Measurements from ENCODE around the gene NFXL1.

The NFXL1 gene

DNA sequence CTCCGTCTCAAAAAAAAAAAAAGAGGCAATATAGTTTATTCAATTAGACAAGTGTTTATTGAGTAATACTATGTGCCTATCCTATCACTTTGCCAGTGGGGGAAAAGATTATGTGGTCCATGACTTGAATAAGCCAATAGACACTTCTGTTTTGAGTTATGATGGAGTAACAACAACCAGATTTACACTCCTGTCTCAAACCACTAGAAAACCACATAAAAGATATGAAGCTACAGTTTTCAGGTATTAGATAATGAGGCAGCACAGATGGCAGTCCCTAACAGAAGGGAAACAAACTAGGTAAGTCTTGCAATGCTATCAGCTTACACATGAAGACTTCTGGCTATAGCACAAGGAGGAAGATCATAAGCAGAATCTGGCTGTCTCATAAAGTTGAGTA is 22.5 kb downstream of the NFXL1 start:
- in situ Hi-C loops (cut with MboI; ENCODE audit: low sequenced_read_pairs): no loop called here

- in situ Hi-C loops (cut with MboI; ENCODE audit: low sequenced_read_pairs): no loop called here
These were observed 32.2 kb downstream of the NFXL1 start for GRCh38 chr4:47882228-47882627.

- in situ Hi-C loops (cut with MboI; ENCODE audit: low sequenced_read_pairs): no loop called here
These were observed 34.9 kb downstream of the NFXL1 start for GRCh38 chr4:47879458-47879857.

DNA sequence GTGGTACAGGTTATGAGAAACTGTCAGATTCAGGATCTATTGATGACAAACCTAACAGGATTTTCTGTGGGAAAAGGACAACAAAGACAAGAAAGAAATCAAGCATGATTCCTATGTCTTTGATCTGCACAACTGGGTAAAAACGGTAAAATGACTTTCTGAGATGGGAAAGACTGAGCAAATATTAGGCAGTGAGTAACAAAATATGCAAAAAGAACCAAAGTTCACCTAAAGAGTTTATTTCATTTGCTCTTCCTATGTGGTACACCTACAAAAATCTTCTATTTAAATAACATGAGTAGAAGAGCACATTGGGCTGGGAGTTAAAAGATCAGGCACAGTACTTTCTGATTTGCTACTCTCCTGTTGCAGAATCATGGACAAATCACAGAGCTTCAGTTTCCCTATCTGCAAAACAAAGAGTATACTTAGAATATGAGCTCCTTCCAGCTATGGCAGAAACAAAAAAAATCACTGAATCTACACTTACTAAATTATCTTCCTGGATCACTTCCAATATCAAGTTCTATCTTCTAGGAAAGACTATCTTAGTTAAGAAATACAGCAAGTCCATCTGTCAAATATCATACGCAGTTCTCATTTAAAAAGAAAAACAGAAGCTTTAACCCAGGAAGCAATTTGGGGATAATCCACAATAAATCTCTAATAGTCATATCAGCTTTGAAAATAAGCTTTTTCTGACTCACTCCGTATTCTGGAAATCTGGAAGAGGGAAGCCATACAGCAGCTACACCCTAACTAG is 37.4 kb downstream of the NFXL1 start:
- in situ Hi-C loops (cut with MboI; ENCODE audit: low sequenced_read_pairs): no loop called here

DNA sequence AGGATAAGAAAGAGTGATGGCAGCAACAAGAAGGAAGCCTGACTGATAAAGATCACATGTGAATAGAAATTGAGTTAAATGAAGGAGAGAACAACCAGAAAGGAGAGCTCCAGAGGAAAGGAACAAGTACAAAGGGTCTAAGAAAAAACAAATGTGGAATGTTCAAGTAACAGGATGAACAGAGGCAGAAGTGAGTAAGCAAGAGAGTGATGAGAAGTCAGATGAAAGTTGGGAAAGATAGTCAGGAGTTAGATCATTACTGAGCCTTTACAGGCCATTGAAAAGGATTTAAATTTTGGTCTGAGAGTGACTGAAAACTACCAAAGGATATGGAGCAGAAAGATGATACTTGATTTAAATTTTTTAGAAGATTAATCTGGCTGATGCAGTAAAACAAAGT is 38.1 kb downstream of the NFXL1 start:
- in situ Hi-C loops (cut with MboI; ENCODE audit: low sequenced_read_pairs): no loop called here

DNA sequence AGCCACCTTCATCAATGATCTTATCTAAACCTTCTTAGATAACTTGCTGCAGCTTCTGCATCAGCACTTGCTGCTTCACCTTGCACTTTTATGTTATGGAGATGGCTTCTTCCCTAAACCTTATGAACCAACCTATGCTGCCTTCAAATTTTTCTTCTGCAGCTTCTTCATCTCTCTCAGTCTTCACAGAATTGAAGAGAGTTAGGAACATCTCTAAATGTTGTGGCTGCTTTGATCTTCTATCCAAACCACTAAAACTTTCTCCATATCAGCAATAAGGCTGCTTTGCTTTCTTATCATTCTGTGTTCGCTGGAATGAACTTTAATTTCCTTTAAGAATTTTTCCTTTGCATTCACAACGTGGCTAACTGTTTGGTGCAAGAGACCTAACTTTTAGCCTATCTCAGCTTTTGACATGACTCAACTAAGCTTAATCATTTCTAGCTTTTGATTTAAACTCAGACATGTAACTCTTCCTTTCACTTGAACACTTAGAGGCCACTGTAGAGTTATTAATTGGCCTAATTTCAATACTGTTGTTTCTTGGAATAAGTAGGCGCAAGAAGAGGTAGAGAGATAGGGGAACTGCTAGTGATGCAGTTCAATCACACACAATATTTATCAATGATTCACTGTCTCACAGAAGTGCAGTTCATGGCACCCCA is 40.4 kb downstream of the NFXL1 start:
- in situ Hi-C loops (cut with MboI; ENCODE audit: low sequenced_read_pairs): no loop called here

- in situ Hi-C loops (cut with MboI; ENCODE audit: low sequenced_read_pairs): no loop called here
These were observed 50.9 kb downstream of the NFXL1 start for GRCh38 chr4:47863486-47863885.

DNA sequence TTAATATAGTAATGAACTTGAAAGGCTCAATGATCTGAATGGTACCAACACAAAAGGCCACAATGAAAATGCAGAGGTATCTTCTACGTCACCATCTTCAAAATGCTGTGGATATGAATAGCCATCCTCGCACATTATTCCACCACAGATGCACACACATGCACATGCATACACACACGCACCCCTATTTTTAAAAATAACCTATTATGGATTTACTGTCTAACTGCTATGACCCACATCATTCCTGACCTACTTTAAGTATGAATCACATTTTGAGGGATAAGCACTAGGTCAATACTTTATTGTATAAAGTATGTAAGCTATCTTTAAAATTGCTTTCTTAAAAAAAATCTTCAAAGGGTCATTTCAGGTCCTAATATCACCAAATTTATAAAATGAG is 52.1 kb downstream of the NFXL1 start:
- in situ Hi-C loops (cut with MboI; ENCODE audit: low sequenced_read_pairs): no loop called here

DNA sequence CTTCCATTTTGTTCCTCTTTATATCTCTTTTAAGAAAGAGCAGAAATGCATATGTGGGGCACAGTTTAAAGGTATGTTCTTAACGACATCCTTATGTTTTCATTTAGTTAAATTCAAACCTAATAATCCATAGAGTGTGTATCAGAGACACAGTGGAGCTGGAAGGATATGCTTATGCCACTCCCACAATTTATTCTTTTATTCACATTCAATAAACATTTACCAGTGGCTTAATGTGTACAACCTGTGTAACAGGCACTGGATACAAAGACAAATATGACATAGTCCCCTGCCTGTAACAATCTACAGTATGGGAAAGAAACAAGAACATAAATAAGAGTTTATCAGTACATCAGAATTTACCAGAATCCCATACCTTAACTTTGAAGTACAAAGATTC is 54.1 kb downstream of the NFXL1 start:
- in situ Hi-C loops (cut with MboI; ENCODE audit: low sequenced_read_pairs): no loop called here

GRCh38 chr4:47858006-47858405 is 56.4 kb downstream of the NFXL1 start:
- in situ Hi-C loops (cut with MboI; ENCODE audit: low sequenced_read_pairs): no loop called here

GRCh38 chr4:47856713-47857112 is 57.7 kb downstream of the NFXL1 start:
- in situ Hi-C loops (cut with MboI; ENCODE audit: low sequenced_read_pairs): no loop called here

DNA sequence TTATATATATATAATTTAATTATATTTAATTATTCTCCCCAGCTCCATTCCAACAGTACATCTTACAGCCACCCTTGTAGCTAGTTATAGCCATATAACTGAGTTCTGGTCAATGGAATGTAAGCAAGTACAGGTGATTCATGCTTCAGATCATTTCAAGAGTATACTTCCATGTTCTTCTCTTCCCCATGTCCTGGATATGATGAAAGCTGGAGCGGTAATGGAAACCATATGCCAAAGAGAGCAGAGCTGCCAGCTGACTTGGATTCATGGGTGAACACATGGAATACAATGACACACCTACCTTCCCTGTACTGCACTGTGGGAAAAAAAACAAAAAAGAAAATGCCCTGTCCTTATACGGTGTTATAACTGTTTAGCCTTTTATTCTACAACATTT is 59.0 kb downstream of the NFXL1 start:
- in situ Hi-C loops (cut with MboI; ENCODE audit: low sequenced_read_pairs): no loop called here

- in situ Hi-C loops (cut with MboI; ENCODE audit: low sequenced_read_pairs): no loop called here
These were observed 62.2 kb downstream of the NFXL1 start for GRCh38 chr4:47852136-47852535.

GRCh38 chr4:47849466-47849865 is 64.9 kb downstream of the NFXL1 start:
- in situ Hi-C loops (cut with MboI; ENCODE audit: low sequenced_read_pairs): no loop called here

DNA sequence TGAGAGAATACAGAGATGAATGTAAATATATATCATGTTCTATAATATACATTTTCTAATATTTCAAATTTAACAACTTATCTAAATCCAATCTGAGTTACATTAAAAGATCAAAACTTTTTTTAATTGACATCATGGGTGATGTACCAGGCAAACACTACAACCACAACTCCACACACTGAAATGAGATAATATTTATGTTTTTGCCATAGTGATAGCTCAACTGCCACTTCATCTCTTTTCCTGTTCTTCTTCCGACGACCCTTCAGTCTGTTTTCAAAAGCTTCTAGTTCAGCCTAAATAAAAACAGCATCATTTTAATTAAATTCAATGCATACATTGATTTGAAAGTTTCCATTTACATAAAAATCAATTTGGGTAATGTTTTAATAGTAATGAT is 66.3 kb downstream of the NFXL1 start:
- in situ Hi-C loops (cut with MboI; ENCODE audit: low sequenced_read_pairs): no loop called here

GRCh38 chr4:47842985-47843384 is 71.4 kb downstream of the NFXL1 start:
- in situ Hi-C loops (cut with MboI; ENCODE audit: low sequenced_read_pairs): no loop called here

DNA sequence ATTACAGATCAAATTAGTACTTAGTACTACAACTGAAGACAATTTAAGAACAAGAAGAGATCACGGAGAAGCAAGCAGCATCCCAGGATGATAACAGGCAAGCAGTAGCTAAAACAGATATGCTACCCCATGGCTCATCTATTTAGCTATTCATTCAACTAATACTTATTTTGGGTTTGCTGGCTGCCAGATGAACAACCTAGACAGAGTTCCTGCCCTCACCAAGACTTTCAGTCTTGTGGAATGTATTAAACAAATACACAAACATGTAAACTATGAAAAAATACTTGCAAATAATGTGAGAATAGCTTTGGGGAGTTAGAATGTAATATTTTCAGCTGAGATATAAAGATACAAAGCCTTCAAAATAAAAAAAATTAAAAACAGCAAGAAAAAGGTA is 74.1 kb downstream of the NFXL1 start:
- in situ Hi-C loops (cut with MboI; ENCODE audit: low sequenced_read_pairs): no loop called here

- in situ Hi-C loops (cut with MboI; ENCODE audit: low sequenced_read_pairs): no loop called here
These were observed 75.1 kb downstream of the NFXL1 start for GRCh38 chr4:47839259-47839658.

DNA sequence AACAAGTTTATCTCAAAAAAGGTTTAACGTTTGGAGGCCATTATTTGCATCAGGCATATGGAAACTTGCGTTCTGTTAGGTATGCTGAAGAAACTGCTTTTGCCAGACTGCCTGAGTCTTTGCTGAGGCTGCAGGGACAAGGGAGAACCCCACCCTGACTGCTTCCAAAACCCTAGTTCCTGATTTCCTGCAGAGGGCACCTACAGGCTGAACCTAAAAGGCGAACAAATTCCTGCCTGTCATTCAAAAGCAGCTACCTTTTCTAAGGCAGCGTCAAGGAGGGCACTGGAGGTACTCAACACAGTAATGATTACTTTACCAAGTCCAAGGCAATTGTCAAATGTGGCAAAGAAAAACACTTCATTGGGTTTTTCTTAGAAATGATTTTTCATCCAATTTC is 75.9 kb downstream of the NFXL1 start:
- in situ Hi-C loops (cut with MboI; ENCODE audit: low sequenced_read_pairs): no loop called here

GRCh38 chr4:47837908-47838294 is 76.5 kb downstream of the NFXL1 start, which contains the start of gene CORIN:
CORIN (minus strand) TSS chr4:47838067; CDS start chr4:47837949, 118 bp downstream.
- in situ Hi-C loops (cut with MboI; ENCODE audit: low sequenced_read_pairs): no loop called here

GRCh38 chr4:47837094-47837907 is 77.1 kb downstream of the NFXL1 start:
- in situ Hi-C loops (cut with MboI; ENCODE audit: low sequenced_read_pairs): no loop called here

DNA sequence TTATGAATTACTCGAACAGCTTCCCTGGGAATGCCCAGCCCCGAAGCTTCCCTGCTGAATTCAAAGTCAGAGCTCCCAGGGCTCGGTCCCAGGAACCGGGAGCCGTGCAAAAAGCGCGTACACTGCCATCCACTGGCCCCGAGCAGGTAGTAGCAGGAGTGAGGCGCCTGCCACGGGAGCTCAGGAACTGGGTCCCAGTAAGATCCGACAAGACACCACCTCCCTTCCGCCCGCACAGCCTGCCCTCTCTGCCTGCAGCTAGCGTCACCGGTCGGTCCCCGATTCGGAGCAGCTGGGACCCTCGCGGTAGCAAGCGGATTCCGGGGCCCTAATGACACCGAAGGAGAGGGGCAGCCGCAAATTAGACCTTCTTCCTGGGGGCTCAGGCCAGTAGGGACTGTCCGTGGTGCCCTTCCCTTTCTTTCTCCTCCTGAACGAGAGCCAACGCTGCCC is 77.7 kb downstream of the NFXL1 start:
- in situ Hi-C loops (cut with MboI; ENCODE audit: low sequenced_read_pairs): no loop called here
